GM23338 (cell line): ENCODE measurements around the gene PLD6. TPM values are rescaled to one million over a fixed set of nuclear protein-coding genes. Genes with fewer than 3 reads are reported as not detected.

Source experiments
- ATAC-seq: fragments of 200-7000 bp; cut with Tn5 transposase; 3 replicates; pipeline ENCODE4 v1.9.1; 2020
- DNase-seq: peaks from one replicate; pipeline ENCODE4 v3.0.0-alpha.2; 2015; ENCODE audit warnings: low spot score
- H2AFZ ChIP-seq: fragments of 200-600 bp; sonication (generic); 2 replicates; pipeline ENCODE4 v1.8.0; 2016; ENCODE audit warnings: antibody characterized with exemption, mild to moderate bottlenecking, moderate library complexity
- H3F3A ChIP-seq: fragments of 200-600 bp; sonication (generic); replicated peaks from 2 replicates; pipeline ENCODE4 v1.8.0; 2017; ENCODE audit warnings: antibody characterized with exemption, mixed run types, low read depth
- H3K27ac ChIP-seq: fragments of 200-600 bp; sonication (generic); 2 replicates; pipeline ENCODE4 v1.6.1; 2016; ENCODE audit warnings: low read depth
- H3K27me3 ChIP-seq: fragments of 200-600 bp; sonication (generic); 2 replicates; pipeline ENCODE4 v1.8.0; 2016; ENCODE audit warnings: mild to moderate bottlenecking, mixed run types, moderate library complexity; ENCODE audit not compliant: insufficient read depth
- H3K36me3 ChIP-seq: fragments of 200-600 bp; sonication (generic); 2 replicates; pipeline ENCODE4 v1.8.0; 2016; ENCODE audit warnings: mild to moderate bottlenecking; ENCODE audit not compliant: insufficient read depth
- H3K4me1 ChIP-seq: fragments of 200-600 bp; sonication (generic); 2 replicates; pipeline ENCODE4 v1.8.0; 2016; ENCODE audit warnings: mild to moderate bottlenecking, moderate library complexity; ENCODE audit not compliant: insufficient read depth
- H3K4me2 ChIP-seq: fragments of 200-600 bp; sonication (generic); 2 replicates; pipeline ENCODE4 v1.7.1; 2017; ENCODE audit warnings: mixed run types
- H3K4me3 ChIP-seq: fragments of 200-600 bp; sonication (generic); 2 replicates; pipeline ENCODE4 v1.6.1; 2016; ENCODE audit warnings: mixed run types
- H3K79me2 ChIP-seq: fragments of 200-600 bp; sonication (generic); replicated peaks from 2 replicates; pipeline ENCODE4 v1.8.0; 2017; ENCODE audit warnings: mild to moderate bottlenecking; ENCODE audit not compliant: insufficient read depth
- H3K9me2 ChIP-seq: fragments of 200-600 bp; sonication (generic); 2 replicates; pipeline ENCODE4 v1.8.0; 2017; ENCODE audit not compliant: insufficient read depth
- H4K20me1 ChIP-seq: fragments of 200-600 bp; sonication (generic); replicated peaks from 2 replicates; pipeline ENCODE4 v1.8.0; 2017; ENCODE audit warnings: mild to moderate bottlenecking; ENCODE audit not compliant: insufficient read depth
- H3K27ac Mint-ChIP-seq: 2 replicates; pipeline ENCODE4 v1.8.0; 2020; ENCODE audit warnings: inconsistent platforms, mild to moderate bottlenecking, moderate library complexity, mixed read lengths
- H3K27me3 Mint-ChIP-seq: 3 replicates; pipeline ENCODE4 v1.8.0; 2022; ENCODE audit warnings: low read depth, mild to moderate bottlenecking, moderate library complexity, mixed read lengths, inconsistent platforms; ENCODE audit not compliant: insufficient read depth, poor library complexity
- H3K36me3 Mint-ChIP-seq: 3 replicates; pipeline ENCODE4 v1.8.0; 2021; ENCODE audit warnings: low read depth, mild to moderate bottlenecking, inconsistent platforms, moderate library complexity, mixed read lengths
- H3K4me1 Mint-ChIP-seq: 3 replicates; pipeline ENCODE4 v1.8.0; 2020; ENCODE audit warnings: mild to moderate bottlenecking, inconsistent platforms, mixed read lengths
- H3K4me3 Mint-ChIP-seq: 3 replicates; pipeline ENCODE4 v1.8.0; 2021; ENCODE audit warnings: moderate library complexity, mild to moderate bottlenecking, inconsistent platforms, mixed read lengths
- H3K9me3 Mint-ChIP-seq: 3 replicates; pipeline ENCODE4 v1.8.0; 2020; ENCODE audit warnings: moderate library complexity, mild to moderate bottlenecking, inconsistent platforms, mixed read lengths
- CREB1 ChIP-seq: fragments of 250-450 bp; sonication (Bioruptor Pico); IDR thresholded peaks from 2 replicates; pipeline ENCODE4 v1.5.0; 2020; ENCODE audit warnings: low read depth, mild to moderate bottlenecking, moderate library complexity
- JUNB ChIP-seq: IDR thresholded peaks from one replicate; pipeline ENCODE4 v1.6.1; 2016; ENCODE audit warnings: antibody characterized with exemption; ENCODE audit not compliant: unreplicated experiment
- NANOG ChIP-seq: IDR thresholded peaks from 2 replicates; pipeline ENCODE4 v1.6.1; 2016; ENCODE audit warnings: antibody characterized with exemption, borderline replicate concordance
- POLR2AphosphoS5 ChIP-seq: IDR thresholded peaks from 2 replicates; pipeline ENCODE4 v1.6.1; 2016; ENCODE audit warnings: antibody characterized with exemption, low read depth
- STAT1 ChIP-seq: IDR thresholded peaks from one replicate; pipeline ENCODE4 v1.6.1; 2016; ENCODE audit warnings: antibody characterized with exemption; ENCODE audit not compliant: unreplicated experiment
- ZNF114 ChIP-seq: fragments of 250-450 bp; sonication (Bioruptor Pico); IDR thresholded peaks from 2 replicates; pipeline ENCODE4 v1.5.0; 2020; ENCODE audit warnings: mild to moderate bottlenecking, moderate library complexity
- ZNF331 ChIP-seq: fragments of 250-450 bp; sonication (Bioruptor Pico); IDR thresholded peaks from 2 replicates; pipeline ENCODE4 v1.5.0; 2020; ENCODE audit warnings: low read depth, mild to moderate bottlenecking, moderate library complexity
- polyA plus RNA-seq: library from polyadenylated mRNA; unstranded; fragments of >200 nt; fragmentation: Nextera tagmentation; extraction: Ambion mirVana; gene quantifications from 2 replicates; pipeline ENCODE4 v1.2.1, GENCODE V29; 2016
- total RNA-seq: library from RNA; depleted of rRNA; stranded (reverse); fragments of >200 nt; shearing (Covaris generic); gene quantifications from 2 replicates; pipeline ENCODE4 v1.2.3, GENCODE V29; 2014
- TF ChIP-seq, protein P1 (sequence below), 2 experiments: fragments of 200-600 bp in 1 of 2; sonication (generic) in 1 of 2; conservative IDR thresholded peaks; 2 replicates each; pipeline versions ENCODE4 v1.5.1 to v1.6.1; 2016 to 2017; ENCODE audit warnings: antibody characterized with exemption in 2 of 2, low read depth in 2 of 2, mild to moderate bottlenecking in 2 of 2, moderate library complexity in 1 of 2
- TF ChIP-seq, protein P2 (sequence below): IDR thresholded peaks from 2 replicates; pipeline ENCODE4 v1.6.1; 2016; ENCODE audit warnings: antibody characterized with exemption
- TF ChIP-seq, protein P3 (sequence below): IDR thresholded peaks from one replicate; pipeline ENCODE4 v1.6.1; 2018; ENCODE audit warnings: antibody characterized with exemption; ENCODE audit not compliant: unreplicated experiment

PLD6 gene
- total and polyA plus RNA-seq, 2 experiments from 2014 or later, result not detected

- H3K4me3 Mint-ChIP-seq, result no peak overlapping the region
Observed at GRCh38 chr17:17232303-17232621, 26.1 kb upstream of the PLD6 start.

More at GRCh38 chr17:17232303-17232621, 26.1 kb upstream of the PLD6 start:
- Histone ChIP-seq H3K4me1 (peaks cover 10% of the 10 kb centered on the region), H3F3A (0 out of 2 replicates have a peak, but pooled peaks cover 5% of the 10 kb centered on the region), H3K36me3 (peaks cover 7% of the 10 kb centered on the region; the same call in 1 of the 2 replicates), H3K79me2 (peaks cover 43% of the 10 kb centered on the region), H3K27ac (no peak overlapping the region), H4K20me1 (peaks cover 11% of the 10 kb centered on the region; the same call in 1 of the 2 replicates), H3K4me2 (no peak overlapping the region), H3K27me3 (no peaks in the 10 kb centered on the region), H2AFZ (no peak overlapping the region), H3K9me2 (no peaks in the 10 kb centered on the region), H3K4me3 (no peak overlapping the region)
- Mint-ChIP-seq H3K27ac (no peak overlapping the region), H3K36me3 (peaks cover 41% of the 10 kb centered on the region), H3K9me3 (no peaks in the 10 kb centered on the region), H3K27me3 (peaks cover 15% of the 10 kb centered on the region), H3K4me1 (peaks cover 13% of the 10 kb centered on the region)
- no peak for TF ChIP-seq STAT1
- TF ChIP-seq ZNF331 (CRISPR knock-in tag), result no peak
- TF ChIP-seq POLR2AphosphoS5, result no peak
- no peak for TF ChIP-seq NANOG
- TF ChIP-seq, protein P1, sequence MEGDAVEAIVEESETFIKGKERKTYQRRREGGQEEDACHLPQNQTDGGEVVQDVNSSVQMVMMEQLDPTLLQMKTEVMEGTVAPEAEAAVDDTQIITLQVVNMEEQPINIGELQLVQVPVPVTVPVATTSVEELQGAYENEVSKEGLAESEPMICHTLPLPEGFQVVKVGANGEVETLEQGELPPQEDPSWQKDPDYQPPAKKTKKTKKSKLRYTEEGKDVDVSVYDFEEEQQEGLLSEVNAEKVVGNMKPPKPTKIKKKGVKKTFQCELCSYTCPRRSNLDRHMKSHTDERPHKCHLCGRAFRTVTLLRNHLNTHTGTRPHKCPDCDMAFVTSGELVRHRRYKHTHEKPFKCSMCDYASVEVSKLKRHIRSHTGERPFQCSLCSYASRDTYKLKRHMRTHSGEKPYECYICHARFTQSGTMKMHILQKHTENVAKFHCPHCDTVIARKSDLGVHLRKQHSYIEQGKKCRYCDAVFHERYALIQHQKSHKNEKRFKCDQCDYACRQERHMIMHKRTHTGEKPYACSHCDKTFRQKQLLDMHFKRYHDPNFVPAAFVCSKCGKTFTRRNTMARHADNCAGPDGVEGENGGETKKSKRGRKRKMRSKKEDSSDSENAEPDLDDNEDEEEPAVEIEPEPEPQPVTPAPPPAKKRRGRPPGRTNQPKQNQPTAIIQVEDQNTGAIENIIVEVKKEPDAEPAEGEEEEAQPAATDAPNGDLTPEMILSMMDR (conservative IDR thresholded peaks at IDR 0.05; ENCODE audit: low read depth in 2 of 2), result no peak
- TF ChIP-seq, protein P2, sequence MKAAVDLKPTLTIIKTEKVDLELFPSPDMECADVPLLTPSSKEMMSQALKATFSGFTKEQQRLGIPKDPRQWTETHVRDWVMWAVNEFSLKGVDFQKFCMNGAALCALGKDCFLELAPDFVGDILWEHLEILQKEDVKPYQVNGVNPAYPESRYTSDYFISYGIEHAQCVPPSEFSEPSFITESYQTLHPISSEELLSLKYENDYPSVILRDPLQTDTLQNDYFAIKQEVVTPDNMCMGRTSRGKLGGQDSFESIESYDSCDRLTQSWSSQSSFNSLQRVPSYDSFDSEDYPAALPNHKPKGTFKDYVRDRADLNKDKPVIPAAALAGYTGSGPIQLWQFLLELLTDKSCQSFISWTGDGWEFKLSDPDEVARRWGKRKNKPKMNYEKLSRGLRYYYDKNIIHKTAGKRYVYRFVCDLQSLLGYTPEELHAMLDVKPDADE, result no peak
- TF ChIP-seq JUNB, result no peak
- no peak for TF ChIP-seq ZNF114 (CRISPR knock-in tag)
- no peak for TF ChIP-seq CREB1 (CRISPR knock-in tag)
- TF ChIP-seq, protein P3, sequence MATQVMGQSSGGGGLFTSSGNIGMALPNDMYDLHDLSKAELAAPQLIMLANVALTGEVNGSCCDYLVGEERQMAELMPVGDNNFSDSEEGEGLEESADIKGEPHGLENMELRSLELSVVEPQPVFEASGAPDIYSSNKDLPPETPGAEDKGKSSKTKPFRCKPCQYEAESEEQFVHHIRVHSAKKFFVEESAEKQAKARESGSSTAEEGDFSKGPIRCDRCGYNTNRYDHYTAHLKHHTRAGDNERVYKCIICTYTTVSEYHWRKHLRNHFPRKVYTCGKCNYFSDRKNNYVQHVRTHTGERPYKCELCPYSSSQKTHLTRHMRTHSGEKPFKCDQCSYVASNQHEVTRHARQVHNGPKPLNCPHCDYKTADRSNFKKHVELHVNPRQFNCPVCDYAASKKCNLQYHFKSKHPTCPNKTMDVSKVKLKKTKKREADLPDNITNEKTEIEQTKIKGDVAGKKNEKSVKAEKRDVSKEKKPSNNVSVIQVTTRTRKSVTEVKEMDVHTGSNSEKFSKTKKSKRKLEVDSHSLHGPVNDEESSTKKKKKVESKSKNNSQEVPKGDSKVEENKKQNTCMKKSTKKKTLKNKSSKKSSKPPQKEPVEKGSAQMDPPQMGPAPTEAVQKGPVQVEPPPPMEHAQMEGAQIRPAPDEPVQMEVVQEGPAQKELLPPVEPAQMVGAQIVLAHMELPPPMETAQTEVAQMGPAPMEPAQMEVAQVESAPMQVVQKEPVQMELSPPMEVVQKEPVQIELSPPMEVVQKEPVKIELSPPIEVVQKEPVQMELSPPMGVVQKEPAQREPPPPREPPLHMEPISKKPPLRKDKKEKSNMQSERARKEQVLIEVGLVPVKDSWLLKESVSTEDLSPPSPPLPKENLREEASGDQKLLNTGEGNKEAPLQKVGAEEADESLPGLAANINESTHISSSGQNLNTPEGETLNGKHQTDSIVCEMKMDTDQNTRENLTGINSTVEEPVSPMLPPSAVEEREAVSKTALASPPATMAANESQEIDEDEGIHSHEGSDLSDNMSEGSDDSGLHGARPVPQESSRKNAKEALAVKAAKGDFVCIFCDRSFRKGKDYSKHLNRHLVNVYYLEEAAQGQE, result no peak
- no peak for ATAC-seq
- DNase-seq, result no peak
